Measurements from ENCODE around the gene PTH1R.

PTH1R gene

DNA sequence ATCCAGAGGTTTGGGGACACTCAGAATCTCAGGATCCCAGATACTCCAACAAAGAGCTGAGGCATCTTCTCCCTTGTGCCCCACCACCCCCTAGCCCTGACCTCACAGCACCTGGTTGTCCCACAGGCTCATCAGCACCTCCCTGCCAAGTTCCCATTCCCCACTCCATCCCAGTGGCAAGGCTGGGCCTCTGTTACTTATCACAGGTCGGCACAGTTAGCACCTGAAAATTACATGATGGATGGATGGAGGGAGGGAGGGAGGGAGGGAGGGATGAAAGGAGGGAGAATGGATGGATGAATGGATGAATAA, 27.1 kb upstream of the PTH1R start:
- no peak for DNase-seq

GRCh38 chr3:46851364-46852333, 25.9 kb upstream of the PTH1R start:
- DNase-seq = no peak

GRCh38 chr3:46852334-46852720, 25.2 kb upstream of the PTH1R start:
- DNase-seq = no peak

GRCh38 chr3:46852839-46853355, 24.6 kb upstream of the PTH1R start:
- DNase-seq = no peak

DNA sequence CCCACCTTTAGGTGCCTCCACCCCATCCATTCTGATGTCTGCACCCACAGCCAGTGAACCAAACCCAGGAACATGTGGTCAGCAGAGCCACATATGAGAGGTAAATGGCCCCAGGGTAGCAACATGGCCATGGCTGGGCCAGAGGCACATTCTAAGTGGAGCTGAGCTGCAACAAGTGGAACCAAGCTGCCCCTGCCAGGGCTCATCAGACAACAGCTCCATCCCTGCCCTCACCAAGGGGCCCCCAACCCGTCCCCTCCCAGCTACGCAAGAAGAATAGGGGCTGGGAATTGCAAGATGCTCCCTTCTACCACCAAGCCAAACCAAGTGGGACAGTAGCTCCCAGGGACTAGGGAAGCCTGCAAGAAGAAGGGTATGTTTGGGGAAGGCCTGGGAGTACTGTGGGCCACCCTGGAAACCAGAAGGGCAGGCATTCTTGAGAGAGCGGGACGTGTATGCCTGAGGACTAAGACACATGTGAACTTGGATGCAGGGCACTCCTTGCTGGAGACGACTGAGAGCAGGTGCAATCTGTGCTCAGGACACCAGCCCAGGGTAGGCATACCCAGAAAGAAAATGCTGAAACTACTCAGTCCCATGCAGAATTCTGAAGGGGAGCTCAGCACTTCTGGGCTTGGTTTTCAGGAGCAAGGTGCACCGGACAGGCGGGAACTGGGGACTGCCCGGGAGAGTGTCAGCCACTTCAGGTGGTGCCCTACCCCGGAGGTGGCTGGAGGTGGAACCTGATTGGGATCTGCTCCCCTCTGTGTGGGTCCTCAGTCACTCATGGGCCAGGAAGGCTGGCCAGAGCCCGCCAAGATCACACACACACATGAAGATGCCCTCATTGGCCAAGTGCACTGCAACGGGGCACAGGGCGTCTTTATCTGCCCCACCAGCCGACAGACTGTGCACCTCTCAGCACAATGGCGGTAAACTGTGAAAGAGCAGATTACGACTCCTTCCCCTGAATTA, 23.8 kb upstream of the PTH1R start:
- no peak for DNase-seq

- no peak for DNase-seq
Observed at GRCh38 chr3:46854555-46854991, 22.9 kb upstream of the PTH1R start.

GRCh38 chr3:46856576-46857471, 20.7 kb upstream of the PTH1R start:
- no peak for DNase-seq

GRCh38 chr3:46857485-46858341, 19.8 kb upstream of the PTH1R start:
- DNase-seq = no peak

DNA sequence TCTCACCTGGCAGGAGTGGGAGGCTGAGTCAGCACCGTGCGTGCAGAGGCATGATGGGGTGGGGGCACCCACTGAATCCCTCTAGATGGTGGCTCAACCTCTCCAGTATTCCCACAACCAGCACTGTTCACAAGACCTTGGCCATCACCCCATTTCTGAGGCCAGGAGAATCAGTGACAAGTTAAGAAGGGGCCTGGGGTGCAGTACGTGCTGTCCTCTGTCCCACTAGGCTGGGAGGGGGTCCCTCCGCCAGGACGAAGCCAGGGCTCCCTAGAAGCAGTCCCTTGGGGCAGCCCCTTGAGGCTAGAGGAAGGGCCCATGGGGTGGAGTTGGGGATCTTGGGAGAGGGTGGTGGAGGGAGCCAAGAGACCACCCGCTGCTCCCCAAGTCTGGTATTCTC, 19.1 kb upstream of the PTH1R start:
- DNase-seq = no peak

DNA sequence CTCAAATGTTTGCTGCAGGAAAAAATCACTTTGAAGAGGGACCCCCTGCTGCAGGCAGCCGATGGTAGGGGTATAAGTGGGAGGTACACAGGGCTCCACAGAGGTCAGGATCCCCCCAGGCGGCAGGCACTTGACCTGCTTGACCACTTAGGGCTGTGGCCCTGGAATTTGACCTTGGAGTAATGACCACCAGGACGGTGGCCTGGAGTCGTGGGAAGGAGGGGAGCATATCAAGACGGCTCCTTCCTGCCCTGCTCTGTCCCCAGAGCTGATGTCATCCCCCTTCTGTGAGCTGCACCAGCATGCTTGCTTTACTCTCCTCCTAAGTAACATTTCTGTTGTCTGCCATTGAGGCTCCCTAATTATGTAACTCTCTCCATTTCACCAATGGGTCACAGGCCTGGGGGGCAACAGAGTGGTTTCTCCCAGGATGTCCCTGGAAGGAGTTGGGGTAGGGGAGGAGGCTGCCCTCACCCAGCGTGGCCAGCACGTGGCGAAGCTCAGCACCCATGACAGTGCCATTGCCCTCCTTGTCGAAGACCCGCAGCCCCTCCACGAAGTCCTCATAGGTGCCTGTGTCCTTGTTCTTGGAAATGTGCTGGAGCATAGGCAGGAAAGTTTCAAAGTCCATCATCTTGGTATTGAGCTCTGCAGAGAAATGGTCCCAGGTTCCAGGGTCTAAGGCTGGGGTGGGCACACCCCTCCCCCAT, 18.4 kb upstream of the PTH1R start:
- no peak for DNase-seq

GRCh38 chr3:46860017-46860809, 17.3 kb upstream of the PTH1R start:
- DNase-seq = no peak

DNA sequence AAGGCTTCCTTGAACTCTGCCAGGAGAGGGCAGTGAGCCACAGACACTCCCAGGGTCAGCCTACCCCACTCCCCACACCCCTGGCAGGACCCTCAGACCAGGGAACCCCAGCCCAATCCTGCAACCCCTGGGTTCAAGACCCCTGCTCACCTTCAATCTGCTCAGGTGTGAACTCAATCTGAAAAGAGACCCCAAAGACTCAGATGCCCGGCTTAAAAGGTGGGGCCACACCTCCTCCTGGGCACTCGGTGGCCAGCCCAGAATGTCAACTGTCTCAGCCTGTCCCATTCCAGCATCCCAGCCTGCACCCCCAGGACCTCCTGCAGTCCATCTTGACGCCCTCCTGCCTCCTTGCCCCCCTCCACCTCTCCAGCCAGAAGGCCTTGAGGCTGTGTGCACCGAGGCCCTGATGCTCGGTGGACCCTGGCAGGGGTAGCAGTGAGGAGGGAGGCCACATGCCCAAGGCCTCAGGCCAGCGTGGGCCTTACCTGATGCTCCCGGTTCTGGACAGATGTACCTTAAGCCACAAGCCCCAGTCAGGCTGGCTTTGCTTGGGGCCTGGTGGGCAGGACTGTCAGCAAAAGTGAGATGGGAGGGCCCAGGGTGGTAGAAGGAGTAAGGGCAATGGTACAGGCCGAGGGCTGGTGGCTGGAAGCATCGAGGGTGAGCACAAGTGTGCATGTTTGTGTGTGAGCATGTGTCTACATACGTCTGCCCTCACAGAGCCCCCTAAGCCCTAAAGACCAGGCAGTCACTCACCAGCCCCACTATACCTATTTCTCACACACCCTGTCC, 16.5 kb upstream of the PTH1R start:
- DNase-seq = no peak

- no peak for DNase-seq
Observed at GRCh38 chr3:46861605-46862368, 15.7 kb upstream of the PTH1R start.

DNA sequence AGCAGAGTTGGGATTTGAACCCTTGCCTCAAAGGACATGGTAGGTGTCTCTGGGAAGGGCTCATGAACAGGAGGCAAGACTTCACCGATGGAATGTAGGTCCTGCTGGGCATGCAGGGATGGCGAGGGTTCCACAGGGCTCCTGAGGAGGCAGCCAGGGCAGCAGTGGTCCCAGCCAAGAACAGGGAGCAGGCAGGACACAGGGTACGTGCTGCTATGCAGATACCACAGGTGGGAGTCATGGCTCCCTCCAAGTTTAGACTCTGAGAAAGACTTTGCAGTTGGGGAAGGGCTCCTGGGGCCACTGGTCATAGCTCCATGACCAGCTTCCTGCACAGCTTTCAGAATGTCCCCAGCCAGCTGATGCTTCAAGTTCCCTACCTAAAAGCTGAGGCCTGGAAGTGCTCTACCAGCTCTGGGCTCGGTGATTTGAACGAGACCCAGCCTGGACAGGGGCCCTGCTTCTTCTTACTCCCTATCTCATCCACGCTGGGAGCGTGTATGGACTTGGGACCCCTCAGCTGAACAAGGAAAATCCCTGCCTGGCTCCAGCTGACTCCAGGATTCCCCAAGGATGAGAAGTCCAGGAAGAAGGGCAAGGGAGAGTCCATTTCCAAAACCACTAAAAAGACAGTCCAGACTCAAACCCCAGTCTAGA, 15.0 kb upstream of the PTH1R start:
- DNase-seq = no peak

GRCh38 chr3:46863261-46863782, 14.2 kb upstream of the PTH1R start, which contains the start of gene MYL3:
Gene MYL3, minus strand, starts transcription at chr3:46863444. Its CDS starts 54 bp downstream, at chr3:46863390.
- DNase-seq = no peak

DNA sequence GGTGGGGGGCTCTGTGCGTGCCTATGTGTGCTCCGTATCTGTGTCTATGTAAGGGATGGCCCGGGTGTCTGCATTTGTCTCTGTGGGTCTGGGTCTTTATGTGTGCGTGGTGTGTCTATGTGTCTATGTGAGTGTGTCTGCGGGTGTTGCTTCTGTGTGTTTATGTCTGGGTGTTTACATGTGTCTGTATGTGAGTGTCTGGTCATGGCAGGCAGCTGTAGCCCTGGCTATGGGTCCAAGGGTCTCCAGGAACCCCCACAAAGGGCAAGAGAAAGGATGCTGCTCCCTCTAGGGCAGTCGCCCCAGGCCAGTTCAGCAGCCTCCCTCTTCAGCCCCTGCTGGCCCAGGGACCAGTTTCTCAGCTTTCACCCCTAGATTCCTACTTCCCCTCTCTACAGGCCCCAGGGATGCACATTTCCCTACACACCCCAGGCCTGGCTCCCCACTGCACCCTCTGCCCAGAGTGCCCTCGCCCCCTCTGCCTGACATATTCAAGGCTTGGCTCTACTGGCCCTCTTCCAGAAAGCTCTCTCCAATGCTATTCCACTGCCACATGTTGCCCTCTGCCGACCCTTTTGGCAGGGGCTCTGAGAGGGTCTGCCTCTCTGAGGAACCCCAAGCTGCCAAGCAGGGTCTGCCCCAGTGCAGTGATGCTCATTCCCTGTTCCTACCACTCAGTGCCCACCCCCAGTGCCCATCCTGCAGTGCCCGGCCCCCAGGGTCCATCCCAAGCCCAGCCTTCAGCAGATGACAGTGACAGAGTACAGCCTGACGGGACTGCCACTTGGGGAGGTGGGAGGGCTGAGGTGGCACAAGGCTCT, 13.2 kb upstream of the PTH1R start:
- DNase-seq = no peak

Data from activated CD4-positive, alpha-beta T cell treated with anti-CD3 and anti-CD28 coated beads, Interleukin-2, amount 50 U/mL, for 4 hours (primary cell).